CD14-positive monocyte (primary cell): Measurements from ENCODE around the gene HEXA. TPM values are rescaled to one million over a fixed set of nuclear protein-coding genes. Genes with fewer than 3 reads are reported as not detected.
"Not testable (repeated sequence)": the region's sequence is repeated elsewhere in the genome, so short reads cannot be mapped to it uniquely, and the experiment has no call there.

Source experiments
- DNase-seq, 3 donors: peaks; one replicate each; pipeline ENCODE4 v3.0.0-alpha.2; 2011 to 2022
- H2AFZ ChIP-seq: 2 replicates; pipeline ENCODE4 v1.6.0; 2012; ENCODE audit warnings: mild to moderate bottlenecking, low read depth, low read length, inconsistent platforms; ENCODE audit not compliant: insufficient read depth, poor library complexity, severe bottlenecking
- H3K27ac ChIP-seq, 2 donors: 1 replicate in 1 of 2; 2 replicates in 1 of 2; pipeline ENCODE4 v1.5.1; 2012 to 2013; ENCODE audit warnings: low read length in 2 of 2, control low read depth in 1 of 2, inconsistent platforms in 1 of 2, low read depth in 1 of 2, mild to moderate bottlenecking in 1 of 2
- H3K27me3 ChIP-seq, 2 donors: one replicate each; pipeline versions ENCODE4 v1.6.0 to v1.6.1; 2011 to 2013; ENCODE audit warnings: low read length in 2 of 2; ENCODE audit not compliant: control insufficient read depth in 2 of 2, insufficient read depth in 2 of 2
- H3K36me3 ChIP-seq, 2 donors: replicated peaks in 1 of 2; 1 replicate in 1 of 2; 2 replicates in 1 of 2; pipeline versions ENCODE4 v1.5.1 to v1.6.1; 2012 to 2013; ENCODE audit warnings: low read length in 2 of 2, control low read depth in 1 of 2, inconsistent platforms in 1 of 2, mild to moderate bottlenecking in 1 of 2; ENCODE audit not compliant: insufficient read depth in 2 of 2, control insufficient read depth in 1 of 2
- H3K4me1 ChIP-seq, 2 donors: 1 replicate in 1 of 2; 2 replicates in 1 of 2; pipeline versions ENCODE4 v1.5.1 to v1.6.1; 2012 to 2013; ENCODE audit warnings: low read length in 2 of 2, control low read depth in 1 of 2, inconsistent platforms in 1 of 2, mild to moderate bottlenecking in 1 of 2, moderate library complexity in 1 of 2; ENCODE audit not compliant: insufficient read depth in 2 of 2, control insufficient read depth in 1 of 2
- H3K4me2 ChIP-seq: replicated peaks from 2 replicates; pipeline ENCODE3; 2012; ENCODE audit warnings: low read length, moderate library complexity, mild to moderate bottlenecking; ENCODE audit not compliant: poor library complexity, severe bottlenecking; ENCODE audit errors: extremely low read depth
- H3K4me3 ChIP-seq, 3 experiments: fragments of 200-600 bp in 1 of 3; sonication (generic) in 1 of 3; replicated peaks in 1 of 3; 1 replicate in 2 of 3; 2 replicates in 1 of 3; pipeline ENCODE4 v1.5.1; 2011 to 2013; ENCODE audit warnings: low read length in 3 of 3, mild to moderate bottlenecking in 3 of 3, control low read depth in 2 of 3, low read depth in 2 of 3, inconsistent platforms in 1 of 3, moderate library complexity in 1 of 3
- H3K79me2 ChIP-seq: 2 replicates; pipeline ENCODE4 v1.6.0; 2012; ENCODE audit warnings: mild to moderate bottlenecking, control low read depth, inconsistent platforms, low read length, moderate library complexity; ENCODE audit not compliant: insufficient read depth
- H3K9ac ChIP-seq: 2 replicates; pipeline ENCODE4 v1.6.0; 2017; ENCODE audit warnings: low read length, mild to moderate bottlenecking; ENCODE audit not compliant: insufficient read depth, poor library complexity, severe bottlenecking
- H3K9me3 ChIP-seq, 2 donors: replicated peaks in 1 of 2; 1 replicate in 1 of 2; 2 replicates in 1 of 2; pipeline versions ENCODE4 v1.5.1 to v1.6.1; 2012 to 2013; ENCODE audit warnings: low read length in 2 of 2, control low read depth in 1 of 2; ENCODE audit not compliant: control insufficient read depth in 1 of 2, insufficient read depth in 1 of 2
- H4K20me1 ChIP-seq: 2 replicates; pipeline ENCODE4 v1.6.0; 2012; ENCODE audit warnings: mild to moderate bottlenecking, low read length, control low read depth, moderate library complexity; ENCODE audit not compliant: insufficient read depth
- H3K27ac Mint-ChIP-seq, 7 donors: one replicate each; pipeline ENCODE4 v1.8.0; 2020; ENCODE audit warnings: mild to moderate bottlenecking in 7 of 7, mixed read lengths in 7 of 7, moderate library complexity in 6 of 7, inconsistent platforms in 2 of 7
- H3K27me3 Mint-ChIP-seq, 3 donors: one replicate each; pipeline ENCODE4 v1.8.0; 2021 to 2022; ENCODE audit warnings: low read depth in 3 of 3, mild to moderate bottlenecking in 3 of 3, mixed read lengths in 3 of 3, moderate library complexity in 3 of 3, inconsistent platforms in 1 of 3
- H3K36me3 Mint-ChIP-seq, 2 donors: one replicate each; pipeline ENCODE4 v1.8.0; 2020; ENCODE audit warnings: mixed read lengths in 2 of 2, inconsistent platforms in 1 of 2, mild to moderate bottlenecking in 1 of 2
- H3K4me1 Mint-ChIP-seq: one replicate; pipeline ENCODE4 v1.8.0; 2020; ENCODE audit warnings: mild to moderate bottlenecking, mixed read lengths
- H3K4me3 Mint-ChIP-seq, 2 donors: one replicate each; pipeline ENCODE4 v1.8.0; 2020; ENCODE audit warnings: mild to moderate bottlenecking in 2 of 2, mixed read lengths in 2 of 2, moderate library complexity in 1 of 2
- H3K9me3 Mint-ChIP-seq, 7 donors: one replicate each; pipeline ENCODE4 v1.8.0; 2020 to 2022; ENCODE audit warnings: mixed read lengths in 7 of 7, mild to moderate bottlenecking in 6 of 7, moderate library complexity in 6 of 7, inconsistent platforms in 2 of 7
- WGBS: methylation state at CpG from one replicate; pipeline ENCODE4 v1.1.5; 2013; ENCODE audit warnings: missing lambda C conversion rate; ENCODE audit not compliant: insufficient coverage; 5-methylcytosine and 5-hydroxymethylcytosine counted together
- intact Hi-C, 2 donors: fragments of 100-400 bp; cut with micrococcal nuclease; formaldehyde crosslinking; loops; one replicate each; pipeline versions ENCODE4 v1.15.0 to v1.15.1; 2023
- polyA plus RNA-seq, 3 donors: library from polyadenylated mRNA; depleted of rRNA in 1 of 3; unstranded in 2 of 3; stranded (reverse) in 1 of 3; fragments of 300-500 nt in 2 of 3; fragments of >200 nt in 1 of 3; fragmentation: Illumina TruSeq in 2 of 3; gene quantifications; 1 replicate in 2 of 3; 2 replicates in 1 of 3; pipeline ENCODE4 v1.2.3, GENCODE V29; 2012 to 2021
- TF ChIP-seq, protein P1 (sequence below): fragments of 200-600 bp; IDR thresholded peaks from one replicate; pipeline ENCODE4 v1.8.0; 2022; ENCODE audit warnings: antibody characterized with exemption, mild to moderate bottlenecking

The HEXA gene
- polyA plus RNA-seq, 3 donors, result 164 to 192 (median 186) TPM

DNA sequence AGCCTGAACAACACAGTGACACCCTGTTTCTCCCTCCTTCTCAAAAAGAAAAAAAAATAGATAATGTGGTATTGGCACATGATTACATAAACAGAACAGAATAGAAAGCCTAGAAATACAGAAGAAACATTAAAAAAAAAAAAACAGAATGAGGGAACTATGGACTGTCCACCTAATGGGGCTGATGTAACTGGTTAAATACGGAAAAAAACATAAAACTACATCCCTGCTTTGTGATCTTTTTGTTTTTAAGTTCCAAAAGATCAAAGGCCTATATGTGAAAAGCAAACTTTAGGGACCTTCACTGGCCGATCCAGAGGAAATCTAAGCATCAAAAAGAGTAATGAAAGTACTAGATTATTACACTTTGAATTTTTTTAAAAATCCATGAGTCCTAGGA is 39.5 kb upstream of the HEXA start:
- no peaks in the 10 kb centered on the region for H3K27me3 ChIP-seq
- WGBS, result no CpG with 5 or more reads among the region's 2 CpGs
- TF ChIP-seq, protein P1, sequence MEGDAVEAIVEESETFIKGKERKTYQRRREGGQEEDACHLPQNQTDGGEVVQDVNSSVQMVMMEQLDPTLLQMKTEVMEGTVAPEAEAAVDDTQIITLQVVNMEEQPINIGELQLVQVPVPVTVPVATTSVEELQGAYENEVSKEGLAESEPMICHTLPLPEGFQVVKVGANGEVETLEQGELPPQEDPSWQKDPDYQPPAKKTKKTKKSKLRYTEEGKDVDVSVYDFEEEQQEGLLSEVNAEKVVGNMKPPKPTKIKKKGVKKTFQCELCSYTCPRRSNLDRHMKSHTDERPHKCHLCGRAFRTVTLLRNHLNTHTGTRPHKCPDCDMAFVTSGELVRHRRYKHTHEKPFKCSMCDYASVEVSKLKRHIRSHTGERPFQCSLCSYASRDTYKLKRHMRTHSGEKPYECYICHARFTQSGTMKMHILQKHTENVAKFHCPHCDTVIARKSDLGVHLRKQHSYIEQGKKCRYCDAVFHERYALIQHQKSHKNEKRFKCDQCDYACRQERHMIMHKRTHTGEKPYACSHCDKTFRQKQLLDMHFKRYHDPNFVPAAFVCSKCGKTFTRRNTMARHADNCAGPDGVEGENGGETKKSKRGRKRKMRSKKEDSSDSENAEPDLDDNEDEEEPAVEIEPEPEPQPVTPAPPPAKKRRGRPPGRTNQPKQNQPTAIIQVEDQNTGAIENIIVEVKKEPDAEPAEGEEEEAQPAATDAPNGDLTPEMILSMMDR, result no peak

DNA sequence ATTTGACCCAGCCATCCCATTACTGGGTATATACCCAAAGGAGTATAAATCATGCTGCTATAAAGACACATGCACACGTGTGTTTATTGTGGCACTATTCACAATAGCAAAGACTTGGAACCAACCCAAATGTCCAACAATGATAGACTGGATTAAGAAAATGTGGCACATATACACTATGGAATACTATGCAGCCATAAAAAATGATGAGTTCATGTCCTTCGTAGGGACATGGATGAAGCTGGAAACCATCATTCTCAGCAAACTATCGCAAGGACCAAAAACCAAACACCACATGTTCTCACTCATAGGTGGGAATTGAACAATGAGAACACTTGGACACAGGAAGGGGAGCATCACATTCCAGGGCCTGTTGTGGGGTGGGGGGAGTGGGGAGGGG is 37.5 kb upstream of the HEXA start:
- H3K4me1 ChIP-seq, result not testable (repeated sequence)

More for the DNA sequence above, 39.5 kb upstream of the HEXA start:
- no peaks in the 10 kb centered on the region for H3K36me3 ChIP-seq
- no peak overlapping the region for H3K9ac ChIP-seq
- no peaks in the 10 kb centered on the region for H3K79me2 ChIP-seq
- H3K9me3 ChIP-seq, result peaks cover 0 to 3% of the 10 kb centered on the region in 2 donors
- Mint-ChIP-seq H3K4me3 (no peak overlapping the region), H3K4me1 (peaks cover 2% of the 10 kb centered on the region), H3K36me3 (peaks cover 0 to 1% of the 10 kb centered on the region in 2 donors), H3K27me3 (peaks cover 0 to 3% (median 2%) of the 10 kb centered on the region in 3 donors), H3K9me3 (peaks cover 3 to 18% (median 10%) of the 10 kb centered on the region in 7 donors), H3K27ac (no peak overlapping the region)
- no peak overlapping the region for H3K4me3 ChIP-seq
- intact Hi-C loops, result no loop called here
- DNase-seq, result no peak
- H4K20me1 ChIP-seq, result no peaks in the 10 kb centered on the region
- H3K4me1 ChIP-seq, result peaks cover 2% of the 10 kb centered on the region in 2 donors
- no peak overlapping the region for H3K27ac ChIP-seq
- H2AFZ ChIP-seq, result no peak overlapping the region
- no peak overlapping the region for H3K4me2 ChIP-seq

More for the DNA sequence above, 37.5 kb upstream of the HEXA start:
- H3K4me3 Mint-ChIP-seq, H3K27ac Mint-ChIP-seq, intact Hi-C loops, H3K4me3 ChIP-seq, H3K4me1 Mint-ChIP-seq, H3K36me3 ChIP-seq, H3K79me2 ChIP-seq, H3K27ac ChIP-seq, H3K36me3 Mint-ChIP-seq, H4K20me1 ChIP-seq, H2AFZ ChIP-seq, H3K27me3 ChIP-seq, H3K27me3 Mint-ChIP-seq, H3K9me3 ChIP-seq, H3K4me2 ChIP-seq, DNase-seq, H3K9ac ChIP-seq: not testable (repeated sequence)
- H3K9me3 Mint-ChIP-seq, result peaks cover 3 to 18% (median 9%) of the 10 kb centered on the region in 7 donors
- WGBS, result no CpG with 5 or more reads among the region's 3 CpGs
